Measurements from ENCODE around the gene FBXL3.
"Not testable (repeated sequence)": the region's sequence is repeated elsewhere in the genome, so short reads cannot be mapped to it uniquely, and the experiment has no call there.

The FBXL3 gene

DNA sequence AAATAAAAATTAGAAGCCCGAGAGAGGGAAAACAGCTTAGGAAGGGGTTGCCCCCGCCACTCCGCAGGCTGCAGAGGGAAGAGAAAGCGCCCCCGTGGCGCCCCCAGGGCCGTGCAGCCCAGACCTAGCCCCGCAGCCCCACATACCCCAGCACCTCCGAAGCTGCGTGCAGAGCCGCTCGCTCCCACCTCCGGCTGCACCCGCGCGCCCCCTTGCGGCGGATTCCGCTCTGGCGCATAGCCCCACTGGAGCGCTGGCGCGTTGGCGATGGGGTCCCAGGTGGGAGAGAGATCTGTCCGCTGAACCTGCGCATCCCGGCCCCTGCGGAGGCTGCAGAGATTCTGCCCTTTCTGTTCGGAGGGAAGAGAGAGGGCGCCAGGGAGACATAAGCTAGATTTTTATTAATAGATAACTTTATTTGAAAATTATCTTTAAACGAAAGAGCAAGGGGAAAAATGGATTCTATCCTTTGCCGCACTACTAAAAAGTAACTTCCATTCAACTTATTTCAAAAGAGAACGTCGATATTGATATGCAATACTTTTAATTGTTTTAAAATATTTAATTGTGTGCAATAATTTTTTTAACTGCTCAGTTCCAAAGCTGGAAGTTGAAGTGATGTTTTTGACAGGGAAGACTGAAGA lies 46.8 kb downstream of the FBXL3 start:
- DNase-seq: peak; percentile 92 to 96

DNA sequence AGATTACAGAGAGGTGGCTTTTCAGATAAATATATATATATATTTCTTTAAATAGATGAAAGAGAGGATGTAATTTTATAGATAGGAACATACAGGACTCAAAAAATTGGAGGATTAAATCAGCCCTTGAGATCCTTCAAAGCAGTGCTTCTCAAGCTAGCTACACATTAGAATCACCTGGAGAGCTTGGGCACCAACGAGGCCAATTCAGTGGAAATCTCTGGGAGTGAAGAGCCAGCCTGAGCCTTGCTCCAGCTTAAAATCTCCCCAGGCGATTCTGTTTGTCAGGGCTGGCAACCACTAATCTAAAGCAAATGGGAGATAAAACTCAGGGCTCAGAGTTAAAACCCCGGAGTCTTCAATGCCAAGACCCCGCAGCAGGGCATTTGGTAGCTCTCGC lies 50.0 kb downstream of the FBXL3 start:
- DNase-seq: no peak

DNA sequence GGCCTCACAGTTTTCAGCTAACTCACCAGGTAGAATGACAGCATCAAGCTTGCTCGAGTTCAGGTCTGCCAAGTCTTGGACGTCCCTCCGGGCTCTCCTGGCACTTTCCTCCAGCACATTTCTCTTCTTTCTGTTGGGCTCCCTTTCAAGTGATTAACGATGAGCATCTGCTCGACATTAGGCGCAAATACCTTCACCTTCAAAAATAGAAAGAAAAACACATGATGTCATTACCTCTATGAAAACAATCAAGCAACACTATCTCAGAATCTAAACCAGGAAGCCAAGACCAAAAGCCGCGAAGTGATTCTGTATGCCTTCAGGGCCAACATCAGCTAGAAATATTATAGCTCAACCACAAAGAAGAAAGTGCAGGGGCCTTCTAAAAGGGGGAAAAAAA lies 50.5 kb downstream of the FBXL3 start:
- no peak for DNase-seq

DNA sequence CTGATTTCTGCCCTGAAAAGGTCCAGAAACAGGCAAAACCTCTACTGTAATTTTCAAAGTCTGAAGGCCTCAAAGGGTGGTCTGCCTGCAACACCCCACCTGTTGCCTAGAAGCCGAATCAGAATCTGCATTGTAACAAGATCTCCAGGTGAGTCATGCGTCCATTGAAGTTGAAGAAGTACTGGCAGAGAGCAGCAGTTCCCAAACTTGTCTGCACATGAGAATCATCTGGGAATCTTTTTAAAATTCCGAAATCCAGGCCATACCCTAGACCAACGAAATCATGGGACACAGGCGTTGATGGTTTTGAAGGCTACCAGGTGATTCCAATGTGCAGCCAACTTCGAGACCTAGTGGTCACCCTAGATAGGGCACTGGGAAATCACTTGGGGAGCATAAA lies 51.1 kb downstream of the FBXL3 start:
- no peak for DNase-seq

DNA sequence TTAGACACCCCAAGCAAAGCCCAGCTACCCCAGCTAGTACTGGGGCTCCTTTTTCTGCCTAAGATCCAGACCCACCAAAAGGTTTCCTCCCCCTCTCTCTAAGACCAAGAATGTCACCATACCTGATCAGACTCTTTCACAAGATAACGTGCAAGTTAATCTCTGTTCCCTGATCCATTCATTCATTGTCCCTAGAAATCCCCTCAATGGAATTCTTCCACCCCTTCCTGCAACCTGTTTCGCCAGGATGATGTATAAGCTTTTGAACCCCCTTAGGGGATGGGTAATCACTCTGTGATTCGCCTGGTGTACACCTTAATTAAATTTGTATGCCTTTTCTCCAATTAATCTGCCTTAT lies 52.4 kb downstream of the FBXL3 start:
- no peak for DNase-seq

DNA sequence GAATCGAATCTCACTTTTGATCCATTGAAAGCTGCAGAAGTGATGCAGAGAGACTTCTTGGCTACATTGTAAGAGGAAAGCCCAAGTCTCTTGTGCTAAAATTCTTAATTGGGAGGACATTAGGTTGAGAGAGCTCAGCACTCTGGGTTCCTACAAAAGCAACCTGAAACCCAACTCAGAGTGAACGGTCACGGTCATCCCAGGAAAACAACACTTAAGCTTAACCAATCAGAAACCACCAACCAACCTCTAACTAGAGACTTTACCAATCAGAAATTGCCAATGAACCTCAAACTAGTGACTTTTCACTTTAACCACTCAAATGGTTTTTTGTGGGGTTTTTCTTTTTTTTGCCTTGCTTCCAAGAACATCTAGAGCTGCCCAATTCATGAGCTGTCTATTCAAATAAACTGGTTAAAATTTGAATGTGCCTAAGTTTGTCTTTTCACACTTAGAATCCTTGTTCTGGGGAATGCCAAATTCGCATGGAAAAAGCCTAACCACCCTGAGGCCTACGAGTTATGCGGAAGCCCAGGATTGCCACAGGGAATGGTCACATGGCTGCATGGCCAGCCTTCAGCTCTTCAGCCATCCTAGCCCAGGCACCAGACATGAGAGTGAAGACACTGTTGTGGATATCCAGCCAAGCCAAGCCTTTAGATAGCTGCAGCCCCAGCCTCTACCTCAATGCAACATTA lies 52.9 kb downstream of the FBXL3 start:
- no peak for DNase-seq

DNA sequence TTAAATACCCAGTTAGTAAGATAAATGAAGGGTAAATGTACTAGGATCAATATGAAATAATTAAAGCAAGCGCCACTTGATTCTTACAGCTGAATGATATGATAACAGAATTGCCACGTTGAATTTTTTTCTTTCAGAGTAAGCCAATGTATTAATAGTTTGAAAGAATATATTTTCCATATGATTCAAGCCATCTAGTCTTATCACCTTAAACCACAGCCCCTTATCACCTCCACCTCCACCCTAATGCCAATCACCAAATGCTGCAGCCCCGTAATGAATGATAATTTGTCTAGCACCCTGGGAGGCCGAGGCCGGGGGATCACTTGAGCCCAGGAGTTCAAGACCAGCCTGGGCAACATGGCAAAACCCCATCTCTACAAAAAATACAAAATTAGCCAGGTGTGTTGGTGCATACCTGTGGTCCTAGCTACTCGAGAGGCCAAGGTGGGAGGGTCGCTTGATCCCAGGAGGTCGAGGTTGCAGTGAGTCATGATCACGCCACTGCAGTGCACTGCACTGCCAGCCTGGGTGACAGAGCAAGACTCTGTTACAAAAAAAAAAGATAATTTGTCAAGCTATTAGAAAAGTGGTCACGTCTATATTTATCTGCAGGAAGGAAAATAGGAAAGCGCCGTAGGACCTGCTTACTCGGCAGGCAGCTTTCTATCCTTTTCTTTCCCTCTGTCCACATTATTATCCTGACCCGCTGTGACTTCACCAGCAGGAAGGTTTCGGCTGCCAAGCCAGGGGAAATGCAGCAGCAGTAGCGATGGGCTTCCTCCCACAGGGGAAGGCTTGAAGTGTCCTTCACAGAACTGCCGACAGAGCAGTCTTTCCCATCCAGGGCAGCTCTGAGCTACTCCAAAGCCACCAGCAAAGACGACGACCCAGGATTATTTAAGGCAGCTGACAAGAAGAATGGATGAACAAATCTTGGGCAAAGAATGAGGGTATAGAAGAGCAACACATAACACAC lies 54.8 kb downstream of the FBXL3 start:
- DNase-seq: no peak

DNA sequence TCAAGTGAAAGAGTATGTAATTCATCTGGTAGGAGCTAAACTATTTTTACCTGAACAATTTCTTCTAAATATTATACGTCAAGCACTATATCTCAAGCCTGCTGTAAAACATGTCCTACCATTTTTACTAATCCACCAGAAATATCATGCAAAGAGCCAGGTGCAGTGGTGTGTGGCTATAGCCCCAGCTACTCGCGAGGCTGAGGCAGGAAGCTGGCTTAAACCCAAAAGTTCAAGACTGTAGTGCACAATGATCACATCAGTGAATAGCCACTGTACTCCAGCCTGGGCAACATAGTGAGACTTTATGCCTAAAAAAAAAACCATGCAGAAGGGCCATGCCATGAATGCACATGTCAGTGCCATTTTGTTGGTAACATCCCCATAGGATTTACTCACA lies 55.7 kb downstream of the FBXL3 start:
- DNase-seq: no peak

DNA sequence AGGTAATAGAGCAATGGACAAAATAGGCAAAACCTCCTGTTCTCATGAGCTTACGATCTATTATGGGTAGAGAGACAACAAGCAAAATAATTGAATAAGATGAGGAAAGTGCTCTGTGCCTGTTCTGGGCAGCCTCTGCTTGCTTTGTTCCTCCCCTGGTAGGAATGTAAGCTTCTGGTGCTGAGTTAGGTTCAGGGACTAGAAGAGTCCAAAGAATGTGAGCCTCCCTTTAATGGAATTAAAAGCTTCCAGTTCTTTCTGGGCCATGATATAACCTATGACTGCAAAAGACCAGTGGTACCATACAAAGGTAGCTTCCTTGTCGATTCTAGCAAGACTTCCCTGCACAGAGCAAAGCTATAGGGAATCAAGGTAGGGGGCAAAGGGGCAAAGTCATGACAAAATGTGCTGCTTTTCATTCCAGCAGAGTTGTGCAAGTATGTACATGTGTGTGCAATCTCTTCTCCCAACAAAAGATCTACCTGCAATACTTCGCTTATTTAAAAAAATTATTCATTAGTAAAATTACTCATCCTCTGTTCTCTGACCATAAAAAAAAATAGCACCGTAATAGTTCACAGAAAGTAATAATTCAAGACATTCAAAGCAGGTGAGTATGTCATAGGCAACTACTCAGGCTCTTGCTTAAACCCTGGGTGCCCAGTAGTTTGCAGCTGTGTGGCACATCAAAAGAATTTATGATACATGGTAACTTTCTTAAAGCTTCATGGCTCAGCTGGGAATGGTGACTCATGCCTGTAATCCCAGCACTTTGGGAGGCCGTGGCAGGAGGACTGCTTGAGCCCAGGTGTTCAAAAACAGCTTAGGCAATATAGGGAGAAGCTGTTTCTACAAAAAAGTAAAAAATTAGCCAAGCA lies 57.2 kb downstream of the FBXL3 start:
- DNase-seq: no peak

DNA sequence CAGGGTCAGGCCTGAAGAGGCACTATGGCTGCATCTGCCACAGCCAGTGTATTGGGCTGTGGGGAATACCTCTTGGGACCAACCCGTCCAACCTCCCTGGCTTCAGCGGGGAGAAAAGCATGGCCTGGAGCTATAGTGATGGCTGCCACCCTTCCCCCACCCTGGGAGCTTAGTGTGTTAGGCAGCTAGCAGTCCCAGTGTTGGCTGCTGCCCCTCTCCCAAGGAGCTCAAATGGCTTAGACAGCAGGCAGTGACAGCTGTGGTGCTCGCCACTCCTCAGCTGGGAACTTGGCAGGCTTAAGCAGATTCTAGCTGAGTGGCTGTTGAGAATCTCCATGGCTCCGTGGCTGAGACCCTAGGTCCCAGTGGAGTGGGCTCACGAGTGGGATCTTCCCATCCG lies 58.9 kb downstream of the FBXL3 start:
- no peak for DNase-seq

DNA sequence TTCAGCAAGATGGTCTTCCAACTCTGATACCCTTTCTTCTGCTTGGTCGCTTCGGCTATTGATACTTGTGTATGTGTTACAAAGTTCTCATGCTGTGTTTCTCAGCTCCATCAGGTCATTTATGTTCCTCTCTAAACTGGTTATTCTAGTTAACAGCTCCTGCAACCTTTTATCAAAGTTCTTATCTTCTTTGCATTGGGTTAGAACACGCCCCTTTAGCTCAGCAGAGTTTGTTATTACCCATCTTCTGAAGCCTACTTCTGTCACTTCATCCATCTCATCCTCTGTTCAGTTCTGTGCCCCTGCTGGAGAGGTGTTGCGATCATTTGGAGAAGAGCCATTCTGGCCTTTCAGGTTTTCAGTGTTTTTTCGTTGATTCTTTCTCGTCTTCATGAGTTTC lies 59.9 kb downstream of the FBXL3 start:
- no peak for DNase-seq

DNA sequence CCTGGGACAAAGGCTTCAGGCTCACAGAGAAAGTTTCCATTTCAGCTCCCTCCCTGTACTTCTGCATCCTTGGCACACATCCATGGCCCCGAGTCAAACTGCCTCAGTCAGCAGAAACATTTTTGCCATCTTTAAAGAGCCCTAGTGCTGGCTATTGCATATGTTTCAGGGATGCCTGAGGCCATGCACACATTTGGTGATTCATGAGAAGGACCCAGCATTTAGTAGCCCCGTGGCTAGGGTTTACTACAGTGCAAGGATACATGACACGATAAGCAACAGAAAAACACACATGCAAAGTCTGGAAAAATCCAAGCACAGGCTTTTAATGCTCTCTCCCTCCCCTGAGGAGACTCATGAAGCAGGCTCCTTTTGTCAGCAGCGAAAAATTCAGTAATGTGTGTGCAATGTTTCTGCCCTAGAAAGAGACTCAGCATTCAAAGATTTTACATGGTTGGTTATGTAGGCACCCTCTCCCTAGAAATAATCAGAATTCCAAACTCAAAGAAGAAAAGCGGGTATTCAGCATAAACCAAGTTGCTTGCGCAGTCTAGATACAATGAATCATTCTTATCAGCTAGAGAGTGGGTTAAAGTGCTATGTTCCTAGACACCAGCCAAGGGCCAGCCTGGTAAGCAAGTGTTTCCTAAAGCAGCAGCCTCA lies 61.1 kb downstream of the FBXL3 start:
- DNase-seq: no peak

DNA sequence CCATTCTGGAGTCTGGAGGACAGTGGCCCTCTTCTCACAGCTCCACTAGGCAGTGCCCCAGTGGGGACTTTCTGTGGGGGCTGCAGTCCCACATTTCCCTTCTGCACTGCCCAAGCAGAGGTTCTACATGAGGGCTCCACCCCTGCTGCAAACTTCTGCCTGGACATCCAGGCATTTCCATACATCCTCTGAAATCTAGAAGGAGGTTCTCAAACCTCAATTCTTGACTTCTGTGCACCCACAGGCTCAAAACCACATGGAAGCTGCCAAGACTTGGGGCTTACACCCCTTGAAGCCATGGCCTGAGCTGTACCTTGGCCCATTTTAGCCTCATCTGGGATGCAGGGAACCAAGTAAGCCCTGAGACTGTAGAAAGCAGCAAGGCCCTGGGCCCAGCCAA lies 67.2 kb downstream of the FBXL3 start:
- DNase-seq: not testable (repeated sequence)

DNA sequence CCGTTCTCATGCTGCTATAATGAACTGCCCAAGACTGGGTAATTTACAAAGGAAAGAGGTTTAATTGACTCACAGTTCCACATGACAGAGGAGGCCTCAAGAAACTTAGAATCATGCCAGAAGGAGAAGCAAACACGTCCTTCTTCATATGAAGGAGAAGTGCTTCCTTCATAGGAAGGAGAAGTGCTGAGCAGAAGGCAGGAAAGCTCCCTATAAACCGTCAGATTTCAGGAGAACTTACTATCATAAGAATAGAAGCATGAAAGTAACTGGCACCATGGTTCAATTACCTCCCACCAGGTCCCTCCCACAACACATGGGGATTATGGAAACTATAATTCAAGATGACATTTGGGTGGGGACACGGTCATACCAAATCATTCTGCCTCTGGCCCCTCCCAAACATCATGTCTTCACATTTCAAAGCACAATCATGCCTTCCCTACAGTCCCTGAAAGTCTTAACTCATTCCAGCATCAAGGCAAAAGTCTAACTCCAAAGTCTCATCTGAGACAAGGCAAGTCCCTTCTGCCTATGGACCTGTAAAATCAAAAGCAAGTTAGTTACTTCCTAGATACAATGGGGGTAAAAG lies 68.0 kb downstream of the FBXL3 start:
- no peak for DNase-seq

DNA sequence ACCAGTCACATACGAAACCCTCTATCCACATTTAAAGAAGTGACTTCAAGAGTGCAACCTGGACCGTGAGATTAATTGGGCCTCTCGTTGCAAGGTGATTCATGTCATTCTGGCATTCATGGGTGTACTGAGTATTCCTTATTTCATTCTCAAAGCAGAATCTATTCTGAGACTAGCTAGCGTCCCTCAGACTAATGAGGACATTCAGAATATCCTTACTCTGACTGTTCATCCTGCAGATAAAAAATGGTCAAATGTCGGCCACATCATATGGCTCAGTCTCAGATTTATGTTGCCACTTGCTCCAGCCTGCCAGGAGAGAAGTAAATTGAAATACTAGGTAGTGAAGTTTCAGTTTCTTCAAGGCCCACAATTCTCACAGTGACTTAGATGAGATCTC lies 71.3 kb downstream of the FBXL3 start:
- DNase-seq: no peak

All from stimulated activated CD4-positive, alpha-beta T cell treated with anti-CD3 and anti-CD28 coated beads, Interleukin-2, amount 100 ng/mL, for 48 hours (primary cell).